Measurements from ENCODE around the gene AGPAT2. TPM values are rescaled to one million over a fixed set of nuclear protein-coding genes. Genes with fewer than 3 reads are reported as not detected.
A peak's percentile ranks its signal among the peaks of the same experiment; 100 is the strongest.

Gene AGPAT2
- total RNA-seq, 1 experiment from 2014 or later, result 40.4 TPM

Small RNAs within 50 kb of the gene (microRNA-seq; reads per million reads assigned to microRNA genes)
- gene MIR126, result 226 reads per million, percentile 72 among the genes with 10 or more reads in this experiment

Other genes starting within 250 kb of the AGPAT2 start
- gene INPP5E, start 247.6 kb downstream of the AGPAT2 start, total RNA-seq (2022), result 10.9 and 11.3 TPM in 2 replicates
- 48.9 and 49.6 TPM in 2 replicates for gene SEC16A, start 204.4 kb downstream of the AGPAT2 start, total RNA-seq (2022)
- 11.7 and 17.7 TPM in 2 replicates for gene NOTCH1, start 141.4 kb downstream of the AGPAT2 start, total RNA-seq (2022)
- 1.2 and 1.3 TPM in 2 replicates for gene EGFL7, start 24.5 kb downstream of the AGPAT2 start, total RNA-seq (2022)
- 4.0 TPM in 2 replicates for gene DIPK1B, start 25.1 kb upstream of the AGPAT2 start, total RNA-seq (2022)
- 0.33 and 1.9 TPM in 2 replicates for gene LCN10, start 55.5 kb upstream of the AGPAT2 start, total RNA-seq (2022)
- not detected in 2 replicates for gene LCN6, start 61.1 kb upstream of the AGPAT2 start, total RNA-seq (2022)
- gene LCN8, start 70.8 kb upstream of the AGPAT2 start, total RNA-seq (2022), result not detected in 2 replicates
- gene LCN15, start 77.1 kb upstream of the AGPAT2 start, total RNA-seq (2022), result not detected in 2 replicates
- 64.1 and 75.8 TPM in 2 replicates for gene TMEM141, start 103.9 kb upstream of the AGPAT2 start, total RNA-seq (2022)
- gene CCDC183, start 108.9 kb upstream of the AGPAT2 start, total RNA-seq (2022), result 0.38 TPM in 1 of 2 replicates, not detected in the other
- 68.9 and 72.4 TPM in 2 replicates for gene RABL6, start 120.5 kb upstream of the AGPAT2 start, total RNA-seq (2022)
- 2.9 and 3.2 TPM in 2 replicates for gene AJM1, start 155.0 kb upstream of the AGPAT2 start, total RNA-seq (2022)
- 44.1 and 48.7 TPM in 2 replicates for gene PHPT1, start 162.0 kb upstream of the AGPAT2 start, total RNA-seq (2022)
- 3.1 and 3.6 TPM in 2 replicates for gene MAMDC4, start 164.9 kb upstream of the AGPAT2 start, total RNA-seq (2022)
- 233 and 238 TPM in 2 replicates for gene EDF1, start 178.9 kb upstream of the AGPAT2 start, total RNA-seq (2022)
- 47.8 and 50.5 TPM in 2 replicates for gene TRAF2, start 199.1 kb upstream of the AGPAT2 start, total RNA-seq (2022)

Data from Calu3 (cell line).